Measurements from ENCODE around the gene PALS2.

GRCh38 chr7:24617957-24618616 lies 44.8 kb downstream of the PALS2 start:
- TF ChIP-seq LEF1 (IDR thresholded peaks at IDR 0.05), result no peak
- no peak for TF ChIP-seq ZNF436 (CRISPR knock-in tag; IDR thresholded peaks at IDR 0.05)
- TF ChIP-seq ZNF76 (CRISPR knock-in tag; IDR thresholded peaks at IDR 0.05; ENCODE audit: borderline replicate concordance), result no peak
- no peak for TF ChIP-seq MAFF (IDR thresholded peaks at IDR 0.05; ENCODE audit: low read length)
- TF ChIP-seq MAZ (CRISPR knock-in tag; conservative IDR thresholded peaks at IDR 0.05 in 1 of 2, IDR thresholded peaks at IDR 0.05 in 1 of 2), result no peak
- TF ChIP-seq PREB (CRISPR knock-in tag; IDR thresholded peaks at IDR 0.05), result no peak
- TF ChIP-seq ZNF174 (CRISPR knock-in tag; IDR thresholded peaks at IDR 0.05), result no peak
- TF ChIP-seq SPI1 (IDR thresholded peaks at IDR 0.05; ENCODE audit: borderline replicate concordance, low read depth, low read length), result no peak
- TF ChIP-seq SMARCE1 (IDR thresholded peaks at IDR 0.05), result no peak
